ENCODE data around the gene AICDA.

Gene AICDA

GRCh38 chr12:8612629-8613028 lies at the start of gene AICDA:
AICDA (minus strand) TSS chr12:8612859; CDS start chr12:8612767, 92 bp downstream.
- Histone ChIP-seq H3K4me1 (peaks cover 0 to 3% (median 0%) of the 10 kb centered on the region in 4 donors), H3K36me3 (no peaks in the 10 kb centered on the region), H3K27me3 (no peaks in the 10 kb centered on the region), H3K27ac (no peak within 1 kb of the TSS), H3K4me3 (no peak within 1 kb of the TSS), H3K9me3 (no peaks in the 10 kb centered on the region)
- DNase-seq: no peak
- intact Hi-C loops (cut with DNase I; ENCODE audit: low total_unique reads): no loop called here
- no peak for TF ChIP-seq CTCF (IDR thresholded peaks at IDR 0.05)

GRCh38 chr12:8661751-8662150 lies 49.1 kb upstream of the AICDA start:
- no peaks in the 10 kb centered on the region for H3K27me3 ChIP-seq
- no peak for TF ChIP-seq CTCF (IDR thresholded peaks at IDR 0.05)
- no peaks in the 10 kb centered on the region for H3K36me3 ChIP-seq
- no peaks in the 10 kb centered on the region for H3K9me3 ChIP-seq
- intact Hi-C loops (cut with DNase I; ENCODE audit: low total_unique reads): no loop called here
- H3K27ac ChIP-seq: no peak overlapping the region
- no peak for DNase-seq
- no peak overlapping the region for H3K4me3 ChIP-seq
- peaks cover 0 to 17% (median 4%) of the 10 kb centered on the region in 4 donors for H3K4me1 ChIP-seq

GRCh38 chr12:8661016-8661415 lies 48.4 kb upstream of the AICDA start:
- no peak for DNase-seq
- Histone ChIP-seq H3K4me3 (no peak overlapping the region), H3K9me3 (no peaks in the 10 kb centered on the region), H3K27ac (no peak overlapping the region), H3K36me3 (no peaks in the 10 kb centered on the region), H3K4me1 (peaks cover 0 to 17% (median 4%) of the 10 kb centered on the region in 4 donors), H3K27me3 (no peaks in the 10 kb centered on the region)
- intact Hi-C loops (cut with DNase I; ENCODE audit: low total_unique reads): no loop called here
- TF ChIP-seq CTCF (IDR thresholded peaks at IDR 0.05): no peak

- Histone ChIP-seq H3K9me3 (no peaks in the 10 kb centered on the region), H3K27ac (no peak overlapping the region), H3K4me3 (no peak overlapping the region), H3K4me1 (peaks cover 0 to 6% (median 0%) of the 10 kb centered on the region in 4 donors), H3K36me3 (no peaks in the 10 kb centered on the region), H3K27me3 (no peaks in the 10 kb centered on the region)
- no peak for TF ChIP-seq CTCF (IDR thresholded peaks at IDR 0.05)
- DNase-seq: no peak
- intact Hi-C loops (cut with DNase I; ENCODE audit: low total_unique reads): no loop called here
Measured at GRCh38 chr12:8658346-8658745, 45.7 kb upstream of the AICDA start.

- intact Hi-C loops (cut with DNase I; ENCODE audit: low total_unique reads): no loop called here
- Histone ChIP-seq H3K27ac (no peak overlapping the region), H3K27me3 (no peaks in the 10 kb centered on the region), H3K9me3 (no peaks in the 10 kb centered on the region), H3K4me1 (peaks cover 0 to 6% (median 0%) of the 10 kb centered on the region in 4 donors), H3K36me3 (no peaks in the 10 kb centered on the region), H3K4me3 (no peak overlapping the region)
- DNase-seq: no peak
- TF ChIP-seq CTCF (IDR thresholded peaks at IDR 0.05): no peak
Measured at GRCh38 chr12:8655421-8655820, 42.8 kb upstream of the AICDA start.
